Ovary (tissue), 1 donor: ENCODE results near the gene RORC.

Experiments
- EP300 ChIP-seq: sonication (generic); formaldehyde crosslinking; IDR thresholded peaks from one replicate; pipeline ENCODE4 v1.6.1; 2017; ENCODE audit warnings: antibody characterized with exemption
- POLR2A ChIP-seq: fragments of 450-650 bp; IDR thresholded peaks from one replicate; pipeline ENCODE4 v1.6.1; 2017; ENCODE audit warnings: antibody characterized with exemption, mild to moderate bottlenecking, moderate library complexity

DNA sequence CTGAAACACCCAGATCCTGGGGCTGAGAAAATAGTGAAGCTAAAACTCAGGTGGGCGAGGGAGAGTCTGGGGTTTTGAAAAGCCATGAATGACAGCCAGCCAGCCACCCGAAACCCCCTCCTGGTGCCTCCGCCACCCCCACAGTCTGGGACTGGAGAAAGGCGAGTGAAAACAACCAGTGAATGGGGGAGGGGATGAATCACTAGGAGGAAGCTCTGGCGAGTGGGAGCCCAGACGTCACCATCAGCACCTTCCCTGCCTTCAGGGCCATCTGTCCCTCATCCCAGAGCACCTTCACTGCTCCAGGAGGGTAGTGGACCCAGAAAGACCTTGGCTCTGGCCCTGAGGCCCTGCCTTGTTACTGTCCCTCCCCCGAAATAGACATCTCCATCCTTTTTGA lies 9.2 kb downstream of the RORC start:
- TF ChIP-seq EP300 (no peak), POLR2A (no peak)
